Measurements from ENCODE around the gene RELN.

GRCh38 chr7:103640031-103640779 lies 349.3 kb downstream of the RELN start:
- TF ChIP-seq CTCF (conservative IDR thresholded peaks at IDR 0.05; ENCODE audit: low read depth, low read length), result no peak
- no peak for TF ChIP-seq EZH2phosphoT487 (IDR thresholded peaks at IDR 0.05; ENCODE audit: borderline replicate concordance, low read length)
- TF ChIP-seq EZH2 (IDR thresholded peaks at IDR 0.05; ENCODE audit: low read length, unreplicated experiment), result no peak
